Measurements from ENCODE around the gene SLC25A3.

SLC25A3 gene

DNA sequence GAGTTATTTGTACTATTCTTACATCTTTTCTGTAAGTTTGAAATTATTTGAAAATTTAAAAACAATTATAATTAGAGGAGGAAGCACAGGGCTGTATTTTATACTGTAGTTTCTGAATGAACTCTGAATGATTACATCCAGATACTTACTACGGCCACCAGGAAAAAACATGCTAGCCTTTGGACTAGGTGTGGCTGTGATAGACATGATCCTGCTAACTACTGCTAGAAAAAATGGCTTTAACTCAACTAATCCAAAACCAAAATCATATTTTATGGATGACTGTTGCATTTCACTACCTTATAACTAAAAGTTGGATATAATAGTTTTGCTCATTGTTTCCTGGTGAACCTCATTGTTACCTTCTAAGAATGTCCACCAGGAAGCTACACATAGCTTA lies 15.1 kb upstream of the SLC25A3 start:
- TF ChIP-seq, protein P1, sequence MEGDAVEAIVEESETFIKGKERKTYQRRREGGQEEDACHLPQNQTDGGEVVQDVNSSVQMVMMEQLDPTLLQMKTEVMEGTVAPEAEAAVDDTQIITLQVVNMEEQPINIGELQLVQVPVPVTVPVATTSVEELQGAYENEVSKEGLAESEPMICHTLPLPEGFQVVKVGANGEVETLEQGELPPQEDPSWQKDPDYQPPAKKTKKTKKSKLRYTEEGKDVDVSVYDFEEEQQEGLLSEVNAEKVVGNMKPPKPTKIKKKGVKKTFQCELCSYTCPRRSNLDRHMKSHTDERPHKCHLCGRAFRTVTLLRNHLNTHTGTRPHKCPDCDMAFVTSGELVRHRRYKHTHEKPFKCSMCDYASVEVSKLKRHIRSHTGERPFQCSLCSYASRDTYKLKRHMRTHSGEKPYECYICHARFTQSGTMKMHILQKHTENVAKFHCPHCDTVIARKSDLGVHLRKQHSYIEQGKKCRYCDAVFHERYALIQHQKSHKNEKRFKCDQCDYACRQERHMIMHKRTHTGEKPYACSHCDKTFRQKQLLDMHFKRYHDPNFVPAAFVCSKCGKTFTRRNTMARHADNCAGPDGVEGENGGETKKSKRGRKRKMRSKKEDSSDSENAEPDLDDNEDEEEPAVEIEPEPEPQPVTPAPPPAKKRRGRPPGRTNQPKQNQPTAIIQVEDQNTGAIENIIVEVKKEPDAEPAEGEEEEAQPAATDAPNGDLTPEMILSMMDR (IDR thresholded peaks at IDR 0.05; ENCODE audit: unreplicated experiment in 3 of 3), result no peak
- Mint-ChIP-seq H3K4me3 (no peak overlapping the region), H3K9me3 (no peaks in the 10 kb centered on the region), H3K36me3 (ENCODE audit: low read depth) (no peaks in the 10 kb centered on the region), H3K27ac (no peak overlapping the region), H3K27me3 (ENCODE audit: low read depth) (no peaks in the 10 kb centered on the region), H3K4me1 (no peaks in the 10 kb centered on the region)

- H3K36me3 Mint-ChIP-seq (ENCODE audit: low read depth), result no peaks in the 10 kb centered on the region
- TF ChIP-seq, protein P1 (IDR thresholded peaks at IDR 0.05; ENCODE audit: unreplicated experiment in 3 of 3), result no peak
- H3K27ac Mint-ChIP-seq, result no peak overlapping the region
- no peaks in the 10 kb centered on the region for H3K27me3 Mint-ChIP-seq (ENCODE audit: low read depth)
- no peaks in the 10 kb centered on the region for H3K4me1 Mint-ChIP-seq
- H3K4me3 Mint-ChIP-seq, result no peak overlapping the region
- H3K9me3 Mint-ChIP-seq, result no peaks in the 10 kb centered on the region
These were observed 14.7 kb upstream of the SLC25A3 start for GRCh38 chr12:98578821-98579220.

DNA sequence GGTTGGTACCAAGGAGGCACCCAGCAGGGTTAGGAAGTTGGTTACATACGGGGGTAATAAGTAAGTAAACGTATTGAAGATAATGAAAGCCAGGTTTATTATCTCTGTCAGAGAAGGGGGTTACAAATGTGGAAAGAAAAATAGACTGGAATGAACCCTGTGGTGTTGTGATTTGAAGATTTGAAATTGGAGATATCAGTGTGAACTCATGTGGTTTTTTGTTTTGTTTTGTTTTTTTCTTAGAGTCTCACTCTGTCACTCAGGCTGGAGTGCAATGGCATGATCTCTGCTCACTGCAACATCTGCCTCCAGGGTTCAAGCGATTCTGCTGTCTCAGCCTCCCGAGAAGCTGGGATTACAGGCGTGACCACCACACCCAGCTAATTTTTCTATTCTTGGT lies 14.1 kb upstream of the SLC25A3 start:
- H3K9me3 Mint-ChIP-seq, result no peaks in the 10 kb centered on the region
- peaks cover 2% of the 10 kb centered on the region for H3K27me3 Mint-ChIP-seq (ENCODE audit: low read depth)
- no peak overlapping the region for H3K4me3 Mint-ChIP-seq

GRCh38 chr12:98579835-98580234 lies 13.7 kb upstream of the SLC25A3 start:
- H3K4me1 Mint-ChIP-seq, result no peaks in the 10 kb centered on the region
- H3K27me3 Mint-ChIP-seq (ENCODE audit: low read depth), result peaks cover 3% of the 10 kb centered on the region
- H3K9me3 Mint-ChIP-seq, result no peaks in the 10 kb centered on the region
- H3K4me3 Mint-ChIP-seq, result no peak overlapping the region
- no peaks in the 10 kb centered on the region for H3K36me3 Mint-ChIP-seq (ENCODE audit: low read depth)
- TF ChIP-seq, protein P1 (IDR thresholded peaks at IDR 0.05; ENCODE audit: unreplicated experiment in 3 of 3), result no peak
- H3K27ac Mint-ChIP-seq, result no peak overlapping the region

More for the DNA sequence above, 14.1 kb upstream of the SLC25A3 start:
- no peaks in the 10 kb centered on the region for H3K4me1 Mint-ChIP-seq
- TF ChIP-seq, protein P1 (IDR thresholded peaks at IDR 0.05; ENCODE audit: unreplicated experiment in 3 of 3), result no peak
- H3K36me3 Mint-ChIP-seq (ENCODE audit: low read depth), result no peaks in the 10 kb centered on the region
- H3K27ac Mint-ChIP-seq, result no peak overlapping the region

DNA sequence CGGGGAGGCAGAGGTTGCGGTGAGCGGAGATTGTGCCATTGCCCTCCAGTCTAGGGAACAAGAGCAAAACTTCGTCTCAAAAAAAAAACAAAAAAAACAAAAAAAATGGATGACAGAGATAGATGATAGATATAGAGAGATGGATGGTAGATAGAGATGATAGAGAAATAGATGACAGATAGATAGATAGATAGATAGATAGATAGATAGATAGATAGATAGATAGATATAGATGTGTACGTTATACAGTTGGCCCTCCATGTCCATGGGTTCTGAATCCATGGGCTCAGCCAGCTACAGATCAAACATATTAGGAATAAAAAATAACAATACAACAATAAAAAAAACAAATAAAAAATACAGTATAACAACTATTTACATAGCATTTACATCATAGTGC lies 12.8 kb upstream of the SLC25A3 start:
- Mint-ChIP-seq H3K4me1 (no peaks in the 10 kb centered on the region), H3K4me3 (no peak overlapping the region), H3K36me3 (ENCODE audit: low read depth) (no peaks in the 10 kb centered on the region), H3K27me3 (ENCODE audit: low read depth) (peaks cover 3% of the 10 kb centered on the region), H3K9me3 (no peaks in the 10 kb centered on the region), H3K27ac (no peak overlapping the region)
- TF ChIP-seq, protein P1 (IDR thresholded peaks at IDR 0.05; ENCODE audit: unreplicated experiment in 3 of 3), result no peak

DNA sequence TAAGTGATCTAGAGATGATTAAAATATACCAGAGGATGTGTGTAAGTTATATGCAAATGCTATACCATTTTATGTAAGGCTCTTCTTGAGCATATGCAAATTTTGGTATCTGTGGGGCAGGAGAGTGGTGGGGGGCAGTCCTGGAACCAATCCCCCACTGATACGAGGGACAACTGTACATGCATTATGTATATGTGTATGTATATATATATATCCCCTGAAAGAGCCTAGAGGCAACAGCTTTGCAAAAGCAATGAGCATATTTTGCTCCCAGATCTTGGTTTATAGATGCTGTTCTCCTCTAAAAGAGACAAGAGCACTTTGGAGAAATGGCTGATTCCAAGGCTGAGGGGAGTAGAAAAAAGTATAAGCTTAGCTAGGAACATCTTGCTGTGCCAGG lies 12.4 kb upstream of the SLC25A3 start:
- Mint-ChIP-seq H3K9me3 (no peaks in the 10 kb centered on the region), H3K36me3 (ENCODE audit: low read depth) (no peaks in the 10 kb centered on the region), H3K4me1 (no peaks in the 10 kb centered on the region), H3K27me3 (ENCODE audit: low read depth) (peaks cover 3% of the 10 kb centered on the region), H3K27ac (no peak overlapping the region), H3K4me3 (no peak overlapping the region)
- TF ChIP-seq, protein P1 (IDR thresholded peaks at IDR 0.05; ENCODE audit: unreplicated experiment in 3 of 3), result no peak
